Liver (tissue), 3 donors: ENCODE results near the gene FOXR1.

Source experiments
- CTCF ChIP-seq: fragments of 150-350 bp; IDR thresholded peaks from 2 replicates; pipeline ENCODE4 v1.5.1; 2017; ENCODE audit warnings: improper control_type of control experiment, low read depth, low read length; ENCODE audit not compliant: missing input control
- EGR1 ChIP-seq, 2 donors: IDR thresholded peaks; 2 replicates each; pipeline ENCODE4 v1.6.1; 2016 to 2018; ENCODE audit warnings: antibody characterized with exemption in 2 of 2, low read depth in 2 of 2
- FOXA2 ChIP-seq: IDR thresholded peaks from 2 replicates; pipeline ENCODE4 v1.6.1; 2016; ENCODE audit warnings: antibody characterized with exemption
- GABPA ChIP-seq, 2 donors: IDR thresholded peaks in 1 of 2; conservative IDR thresholded peaks in 1 of 2; 2 replicates each; pipeline ENCODE4 v1.6.1; 2016; ENCODE audit warnings: antibody characterized with exemption in 2 of 2, mild to moderate bottlenecking in 1 of 2, moderate library complexity in 1 of 2
- HNF4A ChIP-seq, 2 donors: conservative IDR thresholded peaks; 2 replicates each; pipeline ENCODE4 v1.6.1; 2016; ENCODE audit warnings: antibody characterized with exemption in 2 of 2, mild to moderate bottlenecking in 2 of 2
- HNF4G ChIP-seq: IDR thresholded peaks from 2 replicates; pipeline ENCODE4 v1.6.1; 2016; ENCODE audit warnings: antibody characterized with exemption
- MAX ChIP-seq: IDR thresholded peaks from 2 replicates; pipeline ENCODE4 v1.6.1; 2016; ENCODE audit warnings: antibody characterized with exemption
- REST ChIP-seq: IDR thresholded peaks from 2 replicates; pipeline ENCODE4 v1.6.1; 2016; ENCODE audit warnings: antibody characterized with exemption, mild to moderate bottlenecking
- RXRA ChIP-seq, 2 donors: IDR thresholded peaks; 2 replicates each; pipeline ENCODE4 v1.6.1; 2017 to 2018; ENCODE audit warnings: antibody characterized with exemption in 2 of 2, mild to moderate bottlenecking in 1 of 2
- SP1 ChIP-seq: IDR thresholded peaks from 2 replicates; pipeline ENCODE4 v1.6.1; 2018; ENCODE audit warnings: antibody characterized with exemption, mild to moderate bottlenecking
- TAF1 ChIP-seq: conservative IDR thresholded peaks from 2 replicates; pipeline ENCODE4 v1.6.1; 2016; ENCODE audit warnings: antibody characterized with exemption, mild to moderate bottlenecking
- YY1 ChIP-seq: IDR thresholded peaks from 2 replicates; pipeline ENCODE4 v1.6.1; 2016; ENCODE audit warnings: antibody characterized with exemption, mild to moderate bottlenecking
- donor health status: healthy.
- donor health status: healthy.

GRCh38 chr11:118923721-118924587, 47.6 kb upstream of the FOXR1 start:
- TF ChIP-seq CTCF (no peak), TAF1 (no peak), RXRA (IDR thresholded peaks at IDR 0.05) (no peak), REST (no peak), SP1 (no peak), EGR1 (IDR thresholded peaks at IDR 0.05; ENCODE audit: low read depth in 2 of 2) (no peak), YY1 (no peak), MAX (no peak), GABPA (IDR thresholded peaks at IDR 0.05 in 1 of 2, conservative IDR thresholded peaks at IDR 0.05 in 1 of 2) (no peak), HNF4A (conservative IDR thresholded peaks at IDR 0.05) (no peak), FOXA2 (no peak), HNF4G (no peak)
